SK-N-SH (cell line): Measurements from ENCODE around the gene SIGLEC6. TPM values are rescaled to one million over a fixed set of nuclear protein-coding genes. Genes with fewer than 3 reads are reported as not detected.

ENCODE experiments used
- CTCF ChIA-PET: fragments of 300-600, 350-600 bp; formaldehyde crosslinking; extraction: SDS; loops from one replicate; lab custom pipeline; 2021; lab: Yijun Ruan, JAX
- POLR2A ChIA-PET: fragments of 350-600 bp; sonication (Branson Sonifier 250); formaldehyde crosslinking; extraction: SDS; loops from one replicate; lab custom pipeline; 2020; ENCODE audit warnings: antibody characterized with exemption, inconsistent platforms; lab: Yijun Ruan, JAX
- DNase-seq: peaks from one replicate; pipeline ENCODE4 v3.0.0; 2012
- H2AFZ ChIP-seq: fragments of 200-600 bp; sonication (generic); 2 replicates; pipeline ENCODE4 v1.8.1; 2016; ENCODE audit warnings: antibody characterized with exemption, mild to moderate bottlenecking, low read depth
- H3F3A ChIP-seq: fragments of 200-600 bp; sonication (generic); replicated peaks from 2 replicates; pipeline ENCODE3; 2016; ENCODE audit warnings: antibody characterized with exemption, mild to moderate bottlenecking; ENCODE audit not compliant: insufficient read depth
- H3K27ac ChIP-seq, 2 experiments: fragments of 200-500 bp in 1 of 2; fragments of 200-600 bp in 1 of 2; sonication (Bioruptor generic) in 1 of 2; sonication (generic), shearing (Covaris generic) in 1 of 2; 2 replicates each; pipeline versions ENCODE4 v1.5.1 to v1.6.1; 2014 to 2016; ENCODE audit warnings: low read depth in 2 of 2, inconsistent platforms in 1 of 2, low read length in 1 of 2, mild to moderate bottlenecking in 1 of 2, mixed read lengths in 1 of 2
- H3K27me3 ChIP-seq: fragments of 200-600 bp; sonication (generic), shearing (Covaris generic); 2 replicates; pipeline ENCODE4 v1.6.1; 2016; ENCODE audit warnings: mixed run types; ENCODE audit not compliant: insufficient read depth
- H3K36me3 ChIP-seq, 2 experiments: fragments of 200-500 bp in 1 of 2; fragments of 200-600 bp in 1 of 2; sonication (Bioruptor generic) in 1 of 2; sonication (generic) in 1 of 2; replicated peaks in 1 of 2; 2 replicates each; pipeline versions ENCODE3 to v1.5.1; 2014 to 2016; ENCODE audit warnings: low read length in 1 of 2, mild to moderate bottlenecking in 1 of 2; ENCODE audit not compliant: insufficient read depth in 2 of 2, control insufficient read depth in 1 of 2
- H3K4me1 ChIP-seq, 2 experiments: fragments of 200-500 bp in 1 of 2; fragments of 200-600 bp in 1 of 2; sonication (Bioruptor generic) in 1 of 2; sonication (generic), shearing (Covaris generic) in 1 of 2; 2 replicates each; pipeline versions ENCODE4 v1.5.1 to v1.6.1; 2014 to 2016; ENCODE audit warnings: low read depth in 1 of 2, low read length in 1 of 2, mixed run types in 1 of 2; ENCODE audit not compliant: insufficient read depth in 2 of 2, control insufficient read depth in 1 of 2
- H3K4me2 ChIP-seq: fragments of 200-600 bp; sonication (generic), shearing (Covaris generic); 2 replicates; pipeline ENCODE4 v1.6.1; 2017; ENCODE audit warnings: mixed run types
- H3K4me3 ChIP-seq, 2 experiments: fragments of 200-500 bp in 1 of 2; fragments of 200-600 bp in 1 of 2; sonication (Bioruptor generic) in 1 of 2; sonication (generic), shearing (Covaris generic) in 1 of 2; 2 replicates each; pipeline versions ENCODE4 v1.5.1 to v1.8.1; 2014 to 2016; ENCODE audit warnings: low read depth in 2 of 2, inconsistent platforms in 1 of 2, low read length in 1 of 2, mild to moderate bottlenecking in 1 of 2, mixed read lengths in 1 of 2, moderate library complexity in 1 of 2
- H3K79me2 ChIP-seq: fragments of 200-600 bp; sonication (generic); 2 replicates; pipeline ENCODE4 v1.8.1; 2017; ENCODE audit warnings: mild to moderate bottlenecking; ENCODE audit not compliant: insufficient read depth
- H3K9ac ChIP-seq: fragments of 200-600 bp; sonication (generic); 2 replicates; pipeline ENCODE4 v1.6.1; 2017; ENCODE audit warnings: mixed run types
- H3K9me2 ChIP-seq: fragments of 200-600 bp; sonication (generic); 2 replicates; pipeline ENCODE4 v1.6.1; 2017; ENCODE audit warnings: mixed run types
- H3K9me3 ChIP-seq: fragments of 200-600 bp; sonication (generic); 2 replicates; pipeline ENCODE4 v1.6.1; 2017; ENCODE audit warnings: mixed run types, mild to moderate bottlenecking, moderate library complexity
- H4K20me1 ChIP-seq: fragments of 200-600 bp; sonication (generic); 2 replicates; pipeline ENCODE4 v1.6.1; 2017; ENCODE audit warnings: mild to moderate bottlenecking, mixed run types; ENCODE audit not compliant: insufficient read depth
- CTCF ChIP-seq: fragments of 200-600 bp; sonication (generic); IDR thresholded peaks from 2 replicates; pipeline ENCODE4 v1.6.1; 2017; ENCODE audit warnings: antibody characterized with exemption, mild to moderate bottlenecking, moderate library complexity
- ELF1 ChIP-seq: IDR thresholded peaks from 2 replicates; pipeline ENCODE4 v1.4.0; 2012
- EZH2phosphoT487 ChIP-seq: fragments of 200-600 bp; sonication (generic); IDR thresholded peaks from 2 replicates; pipeline ENCODE4 v1.6.1; 2017; ENCODE audit warnings: low read depth, mixed run types, mild to moderate bottlenecking, antibody characterized with exemption, moderate library complexity, borderline replicate concordance
- GABPA ChIP-seq: IDR thresholded peaks from 2 replicates; pipeline ENCODE4 v1.4.0; 2012; ENCODE audit warnings: low read depth, mild to moderate bottlenecking
- IRF3 ChIP-seq: fragments of 150-350 bp; IDR thresholded peaks from 2 replicates; pipeline ENCODE4 v1.6.1; 2016; ENCODE audit warnings: mild to moderate bottlenecking, low read depth, low read length
- JUND ChIP-seq: IDR thresholded peaks from 2 replicates; pipeline ENCODE4 v1.4.0; 2012
- MXI1 ChIP-seq: IDR thresholded peaks from 2 replicates; pipeline ENCODE4 v1.6.1; 2012; ENCODE audit warnings: mild to moderate bottlenecking, low read depth, low read length, improper control_type of control experiment
- NFIC ChIP-seq: IDR thresholded peaks from 2 replicates; pipeline ENCODE4 v1.4.0; 2012; ENCODE audit warnings: borderline replicate concordance
- PBX3 ChIP-seq: IDR thresholded peaks from 2 replicates; pipeline ENCODE4; 2012
- RAD21 ChIP-seq: IDR thresholded peaks from 2 replicates; pipeline ENCODE4 v1.6.1; 2012; ENCODE audit warnings: mild to moderate bottlenecking, low read length
- REST ChIP-seq: IDR thresholded peaks from 2 replicates; pipeline ENCODE4 v1.6.1; 2012; ENCODE audit warnings: mild to moderate bottlenecking, low read depth, low read length, moderate library complexity
- SIN3A ChIP-seq: IDR thresholded peaks from 2 replicates; pipeline ENCODE4 v1.6.1; 2012; ENCODE audit warnings: low read depth, mild to moderate bottlenecking, low read length, moderate library complexity, borderline replicate concordance
- SMC3 ChIP-seq: IDR thresholded peaks from 2 replicates; pipeline ENCODE4 v1.6.1; 2012; ENCODE audit warnings: low read depth, low read length, improper control_type of control experiment
- TAF1 ChIP-seq: IDR thresholded peaks from 2 replicates; pipeline ENCODE4 v1.6.1; 2012; ENCODE audit warnings: low read depth, mild to moderate bottlenecking, low read length, moderate library complexity, borderline replicate concordance
- TCF12 ChIP-seq: IDR thresholded peaks from 2 replicates; pipeline ENCODE4 v1.4.0; 2012
- TEAD4 ChIP-seq: IDR thresholded peaks from 2 replicates; pipeline ENCODE4 v1.4.0; 2012; ENCODE audit warnings: mild to moderate bottlenecking, borderline replicate concordance; ENCODE audit not compliant: insufficient read depth
- USF1 ChIP-seq: IDR thresholded peaks from 2 replicates; pipeline ENCODE4 v1.4.0; 2012; ENCODE audit warnings: low read depth, borderline replicate concordance
- ZBTB33 ChIP-seq: IDR thresholded peaks from 2 replicates; pipeline ENCODE4 v1.4.0; 2012; ENCODE audit warnings: low read depth, borderline replicate concordance
- WGBS: methylation state at CpG from one replicate; pipeline ENCODE4 v1.1.6; 2017; ENCODE audit warnings: low lambda C conversion rate; 5-methylcytosine and 5-hydroxymethylcytosine counted together
- polyA plus RNA-seq, 3 experiments: library from polyadenylated mRNA; depleted of rRNA; stranded (reverse); fragments of >200 nt; gene quantifications; 2 replicates each; pipeline ENCODE4 v1.2.3, GENCODE V29; 2012

The SIGLEC6 gene
- polyA plus RNA-seq, 1 of the 3 experiments (the other 2 are of a cell fraction): not detected

GRCh38 chr19:51521781-51522180, 9.7 kb downstream of the SIGLEC6 start:
- TF ChIP-seq SMC3: no peak
- no peak for TF ChIP-seq ELF1
- TF ChIP-seq GABPA: no peak
- TF ChIP-seq PBX3: no peak
- TF ChIP-seq RAD21: no peak
- TF ChIP-seq EZH2phosphoT487: no peak
- no peak for TF ChIP-seq SIN3A
- H3K4me2 ChIP-seq: no peak overlapping the region
- H3F3A ChIP-seq: no peaks in the 10 kb centered on the region
- no peaks in the 10 kb centered on the region for H4K20me1 ChIP-seq
- no peak overlapping the region for H3K9ac ChIP-seq
- no peaks in the 10 kb centered on the region for H3K9me2 ChIP-seq
- DNase-seq: no peak
- no peak overlapping the region for H3K4me3 ChIP-seq
- H3K36me3 ChIP-seq: no peaks in the 10 kb centered on the region
- ChIA-PET POLR2A (no interaction called here), CTCF (no interaction called here)
- WGBS: 0% methylated on average over 2 of the region's 2 CpGs
- no peak overlapping the region for H3K27ac ChIP-seq
- H3K27me3 ChIP-seq: no peaks in the 10 kb centered on the region; the same call in none of the 2 replicates
- no peaks in the 10 kb centered on the region for H3K9me3 ChIP-seq
- no peaks in the 10 kb centered on the region for H3K4me1 ChIP-seq
- H2AFZ ChIP-seq: no peak overlapping the region
- H3K79me2 ChIP-seq: no peaks in the 10 kb centered on the region

GRCh38 chr19:51521357-51521756, 10.1 kb downstream of the SIGLEC6 start:
- Histone ChIP-seq H3K4me2 (no peak overlapping the region), H3K27ac (no peak overlapping the region), H2AFZ (no peak overlapping the region), H3K27me3 (no peaks in the 10 kb centered on the region; the same call in none of the 2 replicates), H3K36me3 (no peaks in the 10 kb centered on the region), H4K20me1 (no peaks in the 10 kb centered on the region), H3K9me3 (no peaks in the 10 kb centered on the region), H3K9ac (no peak overlapping the region), H3K9me2 (no peaks in the 10 kb centered on the region), H3K4me1 (no peaks in the 10 kb centered on the region), H3K4me3 (no peak overlapping the region), H3K79me2 (no peaks in the 10 kb centered on the region), H3F3A (no peaks in the 10 kb centered on the region)
- WGBS: 5% methylated on average over 2 of the region's 2 CpGs
- POLR2A ChIA-PET: no interaction called here
- no peak for DNase-seq
- CTCF ChIA-PET: no interaction called here
- TF ChIP-seq USF1 (no peak), NFIC (no peak), TAF1 (no peak), JUND (no peak), CTCF (no peak), MXI1 (no peak), TEAD4 (no peak), REST (no peak), RAD21 (no peak), ZBTB33 (no peak), IRF3 (no peak), GABPA (no peak), TCF12 (no peak)
